Gastroesophageal sphincter (tissue), 3 donors: ENCODE data around the gene MAPKBP1.

Experiments
- EP300 ChIP-seq: sonication (generic); formaldehyde crosslinking; IDR thresholded peaks from one replicate; pipeline ENCODE4 v1.6.1; 2017; ENCODE audit warnings: antibody characterized with exemption, mild to moderate bottlenecking
- POLR2A ChIP-seq, 2 donors: fragments of 450-650 bp; IDR thresholded peaks; one replicate each; pipeline ENCODE4 v1.6.1; 2017; ENCODE audit warnings: antibody characterized with exemption in 2 of 2, mild to moderate bottlenecking in 2 of 2, moderate library complexity in 1 of 2
- POLR2AphosphoS5 ChIP-seq: sonication (generic); formaldehyde crosslinking; IDR thresholded peaks from one replicate; pipeline ENCODE4 v1.6.1; 2017; ENCODE audit warnings: antibody characterized with exemption
- TF ChIP-seq, protein P1 (sequence below), 4 experiments: fragments of 200-600 bp in 2 of 4; fragments of 450-650 bp in 2 of 4; sonication (generic) in 1 of 4; IDR thresholded peaks; one replicate each; pipeline ENCODE4 v1.5.1; 2017 to 2019; ENCODE audit warnings: antibody characterized with exemption in 4 of 4, mild to moderate bottlenecking in 2 of 4, moderate library complexity in 2 of 4

DNA sequence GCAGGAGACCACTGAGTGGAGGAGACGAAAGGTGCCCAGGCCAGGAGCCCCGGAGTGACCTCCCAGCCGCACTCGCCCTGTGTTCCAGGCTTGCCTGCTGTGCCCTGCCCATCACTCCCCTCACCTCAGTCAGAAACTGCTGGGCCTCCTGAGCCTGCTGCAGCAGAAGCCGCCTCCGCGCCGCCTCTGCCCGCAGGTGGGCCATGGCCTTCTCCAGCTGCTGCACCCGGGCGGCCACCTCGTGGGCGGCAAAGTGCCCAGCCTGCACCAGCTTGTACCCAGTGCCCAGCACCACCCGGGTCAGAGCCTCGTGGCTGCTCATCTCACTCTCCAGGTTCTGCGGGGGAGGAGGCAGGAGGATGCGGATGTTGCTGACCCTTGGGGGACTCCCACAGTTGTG lies 82.0 kb downstream of the MAPKBP1 start:
- TF ChIP-seq POLR2AphosphoS5: no peak
- TF ChIP-seq, protein P1, sequence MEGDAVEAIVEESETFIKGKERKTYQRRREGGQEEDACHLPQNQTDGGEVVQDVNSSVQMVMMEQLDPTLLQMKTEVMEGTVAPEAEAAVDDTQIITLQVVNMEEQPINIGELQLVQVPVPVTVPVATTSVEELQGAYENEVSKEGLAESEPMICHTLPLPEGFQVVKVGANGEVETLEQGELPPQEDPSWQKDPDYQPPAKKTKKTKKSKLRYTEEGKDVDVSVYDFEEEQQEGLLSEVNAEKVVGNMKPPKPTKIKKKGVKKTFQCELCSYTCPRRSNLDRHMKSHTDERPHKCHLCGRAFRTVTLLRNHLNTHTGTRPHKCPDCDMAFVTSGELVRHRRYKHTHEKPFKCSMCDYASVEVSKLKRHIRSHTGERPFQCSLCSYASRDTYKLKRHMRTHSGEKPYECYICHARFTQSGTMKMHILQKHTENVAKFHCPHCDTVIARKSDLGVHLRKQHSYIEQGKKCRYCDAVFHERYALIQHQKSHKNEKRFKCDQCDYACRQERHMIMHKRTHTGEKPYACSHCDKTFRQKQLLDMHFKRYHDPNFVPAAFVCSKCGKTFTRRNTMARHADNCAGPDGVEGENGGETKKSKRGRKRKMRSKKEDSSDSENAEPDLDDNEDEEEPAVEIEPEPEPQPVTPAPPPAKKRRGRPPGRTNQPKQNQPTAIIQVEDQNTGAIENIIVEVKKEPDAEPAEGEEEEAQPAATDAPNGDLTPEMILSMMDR (IDR thresholded peaks at IDR 0.05): no peak
- no peak for TF ChIP-seq POLR2A (IDR thresholded peaks at IDR 0.05)
- no peak for TF ChIP-seq EP300
